ENCODE data around the gene AGPAT3.

- TF ChIP-seq CTCF (IDR thresholded peaks at IDR 0.05) (no peak), POLR2A (IDR thresholded peaks at IDR 0.05) (no peak)
Observed at GRCh38 chr21:43944078-43944633, 79.1 kb downstream of the AGPAT3 start.

All from right lobe of liver (tissue), 4 donors.